T-helper 2 cell treated with Interferon-gamma antibody and Interleukin-4, amounts not matched to agents 5 μg/mL and 100 μg/mL, for 36 hours (primary cell): Measurements from ENCODE around the gene TRIM47.

Experiments
- DNase-seq: peaks from one replicate; pipeline ENCODE4 v3.0.0; 2021; ENCODE audit warnings: low spot score
- H3K27ac Mint-ChIP-seq: one replicate; pipeline ENCODE4 v1.8.0; 2021; ENCODE audit warnings: mild to moderate bottlenecking, mixed read lengths
- H3K27me3 Mint-ChIP-seq: one replicate; pipeline ENCODE4 v1.8.0; 2021; ENCODE audit warnings: low read depth, mixed read lengths
- H3K36me3 Mint-ChIP-seq: one replicate; pipeline ENCODE4 v1.8.0; 2021; ENCODE audit warnings: low read depth, mixed read lengths
- H3K4me1 Mint-ChIP-seq: one replicate; pipeline ENCODE4 v1.8.0; 2021; ENCODE audit warnings: low read depth, mixed read lengths
- H3K4me3 Mint-ChIP-seq: one replicate; pipeline ENCODE4 v1.8.0; 2022; ENCODE audit warnings: mild to moderate bottlenecking, moderate library complexity, mixed read lengths
- H3K9me3 Mint-ChIP-seq: one replicate; pipeline ENCODE4 v1.8.0; 2021; ENCODE audit warnings: mixed read lengths

The TRIM47 gene

DNA sequence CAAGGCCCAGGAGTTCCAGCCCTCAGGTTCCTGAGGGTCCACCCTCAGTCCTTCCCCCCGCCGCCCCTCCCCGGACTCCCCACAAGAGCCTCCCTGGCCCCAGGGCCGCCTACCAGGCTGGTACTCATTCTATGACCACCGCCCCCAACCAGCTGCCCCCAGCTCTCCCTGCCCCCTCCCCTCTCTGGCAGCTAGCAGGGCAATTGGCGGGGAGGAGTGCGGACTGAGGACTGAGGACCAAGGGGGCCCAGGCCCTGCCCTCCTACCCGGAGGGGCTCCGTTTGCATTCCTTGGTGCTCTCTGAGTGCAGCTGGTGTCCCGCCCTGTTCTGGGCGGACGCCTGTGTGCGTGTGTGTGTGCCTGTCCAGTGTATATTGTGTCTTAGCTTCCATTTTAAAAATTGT is 53.2 kb downstream of the TRIM47 start:
- Mint-ChIP-seq H3K27me3 (no peaks in the 10 kb centered on the region), H3K27ac (no peak overlapping the region), H3K9me3 (no peaks in the 10 kb centered on the region), H3K36me3 (peaks cover 19% of the 10 kb centered on the region), H3K4me1 (peaks cover 10% of the 10 kb centered on the region), H3K4me3 (no peak overlapping the region)
- no peak for DNase-seq

DNA sequence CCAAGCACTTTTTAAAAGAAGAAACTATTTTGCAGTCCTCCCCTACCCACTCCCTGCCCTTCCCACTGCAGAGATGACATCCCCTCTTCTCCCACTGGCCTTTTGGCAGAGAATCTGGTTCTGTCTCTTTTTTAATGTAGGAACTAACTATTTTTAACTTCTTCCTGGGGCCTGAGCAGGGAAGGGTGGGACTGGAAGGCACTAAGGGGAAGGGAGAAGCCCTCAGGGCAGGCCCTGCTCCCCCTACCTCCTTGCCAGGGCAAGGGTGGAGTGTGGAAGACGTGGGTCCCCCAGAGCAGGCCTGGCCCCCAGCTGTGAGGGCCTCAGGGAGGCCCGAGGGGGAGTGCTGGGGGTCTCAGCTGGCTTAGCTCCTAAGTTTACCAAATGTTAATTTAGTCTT is 53.7 kb downstream of the TRIM47 start:
- Mint-ChIP-seq H3K4me1 (peaks cover 10% of the 10 kb centered on the region), H3K27me3 (no peaks in the 10 kb centered on the region), H3K4me3 (no peak overlapping the region), H3K9me3 (no peaks in the 10 kb centered on the region), H3K27ac (peak overlapping the region; percentile 15), H3K36me3 (peaks cover 21% of the 10 kb centered on the region)
- no peak for DNase-seq
